HepG2 (cell line): ENCODE results near the gene ZNF524.

ENCODE experiments used
- JUND ChIP-seq: sonication (generic); formaldehyde crosslinking; IDR thresholded peaks from 2 replicates; pipeline ENCODE4 v1.8.0; 2022; ENCODE audit warnings: mild to moderate bottlenecking, missing genetic modification reagents
- REST ChIP-seq, 2 experiments: IDR thresholded peaks; 2 replicates each; pipeline ENCODE4 v1.6.1; 2011 to 2012; ENCODE audit warnings: low read length in 2 of 2, borderline replicate concordance in 1 of 2, low read depth in 1 of 2, mild to moderate bottlenecking in 1 of 2, moderate library complexity in 1 of 2
- TF ChIP-seq, protein P1 (sequence below): sonication (generic); formaldehyde crosslinking; IDR thresholded peaks from 2 replicates; pipeline ENCODE4 v1.5.0; 2020; ENCODE audit warnings: mild to moderate bottlenecking, missing genetic modification reagents, moderate library complexity

DNA sequence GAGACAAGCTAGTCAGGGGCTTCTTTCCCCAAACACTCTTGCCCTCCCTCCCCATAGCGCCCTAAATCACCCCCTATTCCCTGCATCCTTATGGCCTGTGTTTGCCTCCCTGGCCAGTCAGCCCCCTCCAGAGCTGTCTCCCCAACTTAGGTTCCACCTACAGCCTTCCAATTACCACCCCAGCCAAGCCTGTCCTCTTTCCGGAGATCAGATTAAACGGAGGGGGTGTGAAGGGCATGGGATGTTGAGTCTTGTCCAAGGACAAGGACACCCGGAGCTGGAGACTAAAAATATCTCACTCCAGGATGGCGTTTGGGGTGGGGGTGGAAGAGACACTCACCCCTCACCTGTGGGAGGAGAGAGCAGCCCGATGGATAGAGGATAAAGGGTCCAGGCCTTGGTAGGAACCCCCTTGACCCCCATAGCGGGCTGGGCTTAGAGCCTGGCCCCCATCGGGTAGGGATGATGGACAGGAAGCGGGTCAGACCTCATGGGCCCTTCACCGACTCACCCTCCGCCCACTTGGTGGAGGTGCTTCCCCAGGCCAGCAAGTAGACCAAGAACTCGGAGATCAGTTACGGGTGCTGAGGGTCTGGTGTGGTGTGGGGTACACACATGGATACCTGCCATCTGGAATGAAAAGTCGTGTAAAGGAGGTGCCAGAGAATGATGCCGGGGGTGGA, 11.4 kb downstream of the ZNF524 start:
- TF ChIP-seq, protein P1, sequence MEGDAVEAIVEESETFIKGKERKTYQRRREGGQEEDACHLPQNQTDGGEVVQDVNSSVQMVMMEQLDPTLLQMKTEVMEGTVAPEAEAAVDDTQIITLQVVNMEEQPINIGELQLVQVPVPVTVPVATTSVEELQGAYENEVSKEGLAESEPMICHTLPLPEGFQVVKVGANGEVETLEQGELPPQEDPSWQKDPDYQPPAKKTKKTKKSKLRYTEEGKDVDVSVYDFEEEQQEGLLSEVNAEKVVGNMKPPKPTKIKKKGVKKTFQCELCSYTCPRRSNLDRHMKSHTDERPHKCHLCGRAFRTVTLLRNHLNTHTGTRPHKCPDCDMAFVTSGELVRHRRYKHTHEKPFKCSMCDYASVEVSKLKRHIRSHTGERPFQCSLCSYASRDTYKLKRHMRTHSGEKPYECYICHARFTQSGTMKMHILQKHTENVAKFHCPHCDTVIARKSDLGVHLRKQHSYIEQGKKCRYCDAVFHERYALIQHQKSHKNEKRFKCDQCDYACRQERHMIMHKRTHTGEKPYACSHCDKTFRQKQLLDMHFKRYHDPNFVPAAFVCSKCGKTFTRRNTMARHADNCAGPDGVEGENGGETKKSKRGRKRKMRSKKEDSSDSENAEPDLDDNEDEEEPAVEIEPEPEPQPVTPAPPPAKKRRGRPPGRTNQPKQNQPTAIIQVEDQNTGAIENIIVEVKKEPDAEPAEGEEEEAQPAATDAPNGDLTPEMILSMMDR (CRISPR knock-in tag) = no peak
- no peak for TF ChIP-seq JUND (CRISPR knock-in tag)
- TF ChIP-seq REST (IDR thresholded peaks at IDR 0.05; ENCODE audit: borderline replicate concordance in 1 of 2, low read depth in 1 of 2, low read length in 2 of 2) = no peak
